Activated B cell treated with CpG ODN at 0.5 μM for 24 hours (primary cell): ENCODE measurements around the gene INPP4B. TPM values are rescaled to one million over a fixed set of nuclear protein-coding genes. Genes with fewer than 3 reads are reported as not detected.

ENCODE experiments used
- ATAC-seq: fragments of 200-7000 bp; cut with Tn5 transposase; one replicate; pipeline ENCODE4 v1.10.0; 2021; ENCODE audit warnings: low read depth, mild to moderate bottlenecking, moderate library complexity
- CTCF ChIA-PET: fragments of 350-600 bp; sonication (Branson Sonifier 250); formaldehyde crosslinking; loops from one replicate; lab custom pipeline; 2021; ENCODE audit warnings: antibody characterized with exemption; lab: Charles Lee
- POLR2A ChIA-PET: fragments of 350-600 bp; sonication (Branson Sonifier 250); formaldehyde crosslinking; loops from one replicate; lab custom pipeline; 2021; ENCODE audit warnings: antibody characterized with exemption; lab: Charles Lee
- DNase-seq: peaks from one replicate; pipeline ENCODE4 v3.0.0; 2022
- H3K27ac Mint-ChIP-seq: one replicate; pipeline ENCODE4 v1.8.0; 2020; ENCODE audit warnings: mixed read lengths
- H3K27me3 Mint-ChIP-seq: one replicate; pipeline ENCODE4 v1.8.0; 2021; ENCODE audit warnings: mixed read lengths
- H3K36me3 Mint-ChIP-seq: one replicate; pipeline ENCODE4 v1.8.0; 2021; ENCODE audit warnings: low read depth, mixed read lengths
- H3K4me1 Mint-ChIP-seq: one replicate; pipeline ENCODE4 v1.8.0; 2021; ENCODE audit warnings: mixed read lengths
- H3K4me3 Mint-ChIP-seq: one replicate; pipeline ENCODE4 v1.8.0; 2020; ENCODE audit warnings: mild to moderate bottlenecking, mixed read lengths
- H3K9me3 Mint-ChIP-seq: one replicate; pipeline ENCODE4 v1.8.0; 2020; ENCODE audit warnings: mixed read lengths
- intact Hi-C: fragments of 100-400 bp; cut with micrococcal nuclease; formaldehyde crosslinking; loops from one replicate; pipeline ENCODE4 v1.15.1; 2024
- total RNA-seq: library from RNA; stranded (reverse); gene quantifications from 2 replicates; pipeline ENCODE4 v1.2.3, GENCODE V29; 2022
- TF ChIP-seq, protein P1 (sequence below): fragments of 200-600 bp; IDR thresholded peaks from one replicate; pipeline ENCODE4 v1.8.0; 2022; ENCODE audit warnings: antibody characterized with exemption, mild to moderate bottlenecking

INPP4B gene
- total RNA-seq, 1 donor from 2014 or later, result 0.11 TPM

DNA sequence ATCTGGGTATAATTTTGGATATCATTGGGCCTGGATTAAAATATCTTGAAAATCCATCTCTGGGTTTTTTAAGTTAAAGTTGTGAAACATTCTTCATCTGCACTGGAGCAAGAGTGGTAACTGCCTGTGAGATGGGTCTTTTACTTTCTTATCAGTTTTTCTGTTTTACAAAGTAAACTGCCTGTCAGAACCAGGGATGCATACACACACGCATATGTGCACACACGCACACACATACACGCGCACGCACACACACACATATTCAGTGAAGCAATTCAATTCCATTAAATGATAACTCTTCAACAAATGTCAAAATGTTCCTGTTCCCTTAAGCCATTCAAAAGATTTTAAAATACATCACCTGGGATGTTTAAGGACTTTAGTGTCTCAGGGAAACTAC, 515.8 kb downstream of the INPP4B start:
- ChIA-PET POLR2A (no interaction called here), CTCF (no interaction called here)
- intact Hi-C loops, result no loop called here
- no peaks in the 10 kb centered on the region for H3K36me3 Mint-ChIP-seq
- H3K9me3 Mint-ChIP-seq, result no peaks in the 10 kb centered on the region
- H3K4me1 Mint-ChIP-seq, result no peaks in the 10 kb centered on the region
- TF ChIP-seq, protein P1, sequence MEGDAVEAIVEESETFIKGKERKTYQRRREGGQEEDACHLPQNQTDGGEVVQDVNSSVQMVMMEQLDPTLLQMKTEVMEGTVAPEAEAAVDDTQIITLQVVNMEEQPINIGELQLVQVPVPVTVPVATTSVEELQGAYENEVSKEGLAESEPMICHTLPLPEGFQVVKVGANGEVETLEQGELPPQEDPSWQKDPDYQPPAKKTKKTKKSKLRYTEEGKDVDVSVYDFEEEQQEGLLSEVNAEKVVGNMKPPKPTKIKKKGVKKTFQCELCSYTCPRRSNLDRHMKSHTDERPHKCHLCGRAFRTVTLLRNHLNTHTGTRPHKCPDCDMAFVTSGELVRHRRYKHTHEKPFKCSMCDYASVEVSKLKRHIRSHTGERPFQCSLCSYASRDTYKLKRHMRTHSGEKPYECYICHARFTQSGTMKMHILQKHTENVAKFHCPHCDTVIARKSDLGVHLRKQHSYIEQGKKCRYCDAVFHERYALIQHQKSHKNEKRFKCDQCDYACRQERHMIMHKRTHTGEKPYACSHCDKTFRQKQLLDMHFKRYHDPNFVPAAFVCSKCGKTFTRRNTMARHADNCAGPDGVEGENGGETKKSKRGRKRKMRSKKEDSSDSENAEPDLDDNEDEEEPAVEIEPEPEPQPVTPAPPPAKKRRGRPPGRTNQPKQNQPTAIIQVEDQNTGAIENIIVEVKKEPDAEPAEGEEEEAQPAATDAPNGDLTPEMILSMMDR, result no peak
- H3K4me3 Mint-ChIP-seq, result no peak overlapping the region
- ATAC-seq (no peak), DNase-seq (no peak)
- H3K27me3 Mint-ChIP-seq, result no peaks in the 10 kb centered on the region
- no peak overlapping the region for H3K27ac Mint-ChIP-seq

DNA sequence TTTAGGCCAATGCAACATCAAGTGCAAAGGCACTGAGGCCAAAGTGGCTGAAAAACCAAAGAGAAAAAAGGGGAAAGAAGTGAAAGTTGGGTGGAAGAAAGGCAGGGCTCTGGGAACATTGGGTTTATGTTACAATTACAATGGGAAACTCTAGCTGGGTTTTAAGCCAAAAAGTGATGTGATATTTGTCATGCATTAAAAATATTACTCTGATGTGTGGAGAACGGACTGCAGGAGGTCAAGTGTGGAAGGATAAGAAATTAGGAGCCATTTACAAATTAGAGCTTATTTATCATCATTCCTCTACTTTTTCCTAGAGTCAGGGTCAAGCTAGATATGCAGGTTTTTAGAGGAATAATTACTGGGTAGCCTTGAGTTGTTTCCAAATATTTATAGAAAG, 516.8 kb downstream of the INPP4B start:
- CTCF ChIA-PET, result no interaction called here
- Mint-ChIP-seq H3K27me3 (no peaks in the 10 kb centered on the region), H3K9me3 (no peaks in the 10 kb centered on the region), H3K4me3 (no peak overlapping the region), H3K27ac (no peak overlapping the region), H3K4me1 (no peaks in the 10 kb centered on the region), H3K36me3 (no peaks in the 10 kb centered on the region)
- TF ChIP-seq, protein P1, result no peak
- no peak for ATAC-seq
- DNase-seq, result no peak
- POLR2A ChIA-PET, result no interaction called here
- intact Hi-C loops, result no loop called here

DNA sequence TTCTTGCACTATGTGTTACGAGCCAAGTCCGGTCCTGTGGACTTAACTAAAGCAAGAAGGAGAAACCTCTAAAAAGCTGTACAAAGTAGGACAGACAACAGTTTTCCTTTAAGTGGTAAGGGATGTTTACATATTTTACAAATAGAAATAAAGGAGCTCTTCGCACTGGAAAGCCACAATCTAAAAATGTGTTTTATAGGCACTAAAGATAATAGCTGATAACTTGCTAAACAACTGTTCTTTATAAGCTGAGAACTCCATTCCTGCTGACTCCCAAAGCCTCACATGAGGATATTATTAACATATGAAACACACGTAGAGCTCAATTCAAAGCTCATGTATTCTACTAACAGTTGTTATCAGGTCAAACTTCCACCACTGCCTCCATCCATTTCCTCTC, 519.9 kb downstream of the INPP4B start:
- intact Hi-C loops, result no loop called here
- Mint-ChIP-seq H3K4me3 (no peak overlapping the region), H3K36me3 (no peaks in the 10 kb centered on the region), H3K9me3 (no peaks in the 10 kb centered on the region), H3K27ac (no peak overlapping the region), H3K27me3 (no peaks in the 10 kb centered on the region), H3K4me1 (no peaks in the 10 kb centered on the region)
- TF ChIP-seq, protein P1, result no peak
- ChIA-PET POLR2A (no interaction called here), CTCF (no interaction called here)
- DNase-seq (no peak), ATAC-seq (no peak)

DNA sequence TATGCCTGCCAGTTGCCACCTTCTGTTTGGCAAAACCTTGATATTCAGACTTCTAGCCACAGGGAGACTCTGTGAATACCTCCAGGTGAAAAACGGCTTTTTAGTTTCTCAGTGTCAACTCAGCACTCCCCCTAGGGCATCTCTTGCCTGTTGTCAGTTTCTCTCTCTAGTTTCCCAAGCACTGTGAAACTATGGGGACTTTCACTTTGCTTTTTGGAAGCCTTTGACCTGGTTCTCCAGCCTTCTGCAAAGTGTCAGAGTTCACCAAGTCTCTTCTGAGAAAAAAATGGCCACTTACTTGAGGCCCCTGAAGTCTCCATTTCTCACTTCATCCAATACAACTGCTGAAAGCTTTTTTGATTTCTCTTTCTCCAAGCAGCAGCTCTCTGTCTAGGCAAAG, 521.5 kb downstream of the INPP4B start:
- H3K9me3 Mint-ChIP-seq, result no peaks in the 10 kb centered on the region
- TF ChIP-seq, protein P1, result no peak
- intact Hi-C loops, result no loop called here
- ATAC-seq (no peak), DNase-seq (no peak)
- POLR2A ChIA-PET, result no interaction called here
- CTCF ChIA-PET, result no interaction called here
- H3K4me3 Mint-ChIP-seq, result no peak overlapping the region
- H3K36me3 Mint-ChIP-seq, result no peaks in the 10 kb centered on the region
- H3K4me1 Mint-ChIP-seq, result no peaks in the 10 kb centered on the region
- no peaks in the 10 kb centered on the region for H3K27me3 Mint-ChIP-seq
- H3K27ac Mint-ChIP-seq, result no peak overlapping the region

DNA sequence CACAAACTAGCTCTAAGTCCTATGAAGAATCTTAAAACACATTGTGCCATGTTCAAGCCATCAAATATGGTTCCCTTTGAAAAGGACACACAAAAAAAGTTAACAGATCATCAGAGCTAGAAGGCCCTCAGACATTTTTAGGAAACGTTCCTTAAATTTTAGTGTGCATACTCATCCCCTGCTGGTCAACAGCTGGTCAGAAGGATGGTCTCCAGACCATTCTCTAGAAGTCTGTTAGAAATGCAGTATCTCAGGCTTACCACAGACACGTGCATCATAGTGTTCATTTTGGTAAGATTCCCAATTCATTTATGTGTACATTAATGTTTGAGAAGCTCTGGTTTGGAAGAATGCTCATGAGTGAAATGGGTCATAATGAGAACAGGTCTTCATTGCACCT, 523.1 kb downstream of the INPP4B start:
- ChIA-PET CTCF (no interaction called here), POLR2A (no interaction called here)
- no peak for DNase-seq
- Mint-ChIP-seq H3K27ac (no peak overlapping the region), H3K4me1 (no peaks in the 10 kb centered on the region), H3K36me3 (no peaks in the 10 kb centered on the region), H3K9me3 (no peaks in the 10 kb centered on the region), H3K4me3 (no peak overlapping the region), H3K27me3 (no peaks in the 10 kb centered on the region)
- TF ChIP-seq, protein P1, result no peak
- no peak for ATAC-seq
- intact Hi-C loops, result no loop called here
